Neural cell (in vitro differentiated cells): ENCODE results near the gene LHFPL6.

Experiments used
- CTCF ChIP-seq: fragments of 450-650 bp; IDR thresholded peaks from 2 replicates; pipeline ENCODE4 v1.5.1; 2014; ENCODE audit warnings: antibody characterized with exemption, mild to moderate bottlenecking, moderate library complexity; ENCODE audit not compliant: poor library complexity, severe bottlenecking
- EP300 ChIP-seq: fragments of 450-650 bp; conservative IDR thresholded peaks from 2 replicates; pipeline ENCODE4 v1.6.1; 2014; ENCODE audit warnings: antibody characterized with exemption, mild to moderate bottlenecking, moderate library complexity; ENCODE audit not compliant: poor library complexity, severe bottlenecking
- EZH2 ChIP-seq: fragments of 200-600, 300-800 bp; shearing (Covaris generic), sonication (generic); IDR thresholded peaks from 2 replicates; pipeline ENCODE4 v1.6.1; 2014; ENCODE audit warnings: antibody characterized with exemption, low read length, borderline replicate concordance, mild to moderate bottlenecking; ENCODE audit not compliant: insufficient read depth, poor library complexity, severe bottlenecking
- MXI1 ChIP-seq: fragments of 450-650 bp; conservative IDR thresholded peaks from 2 replicates; pipeline ENCODE4 v1.6.1; 2014; ENCODE audit warnings: antibody characterized with exemption, mild to moderate bottlenecking; ENCODE audit not compliant: poor library complexity, severe bottlenecking
- POLR2AphosphoS5 ChIP-seq: IDR thresholded peaks from 2 replicates; pipeline ENCODE4 v1.6.1; 2012
- RAD21 ChIP-seq: fragments of 450-650 bp; conservative IDR thresholded peaks from 2 replicates; pipeline ENCODE4 v1.6.1; 2014; ENCODE audit warnings: antibody characterized with exemption, mild to moderate bottlenecking, moderate library complexity
- SMC3 ChIP-seq: fragments of 450-650 bp; conservative IDR thresholded peaks from 2 replicates; pipeline ENCODE4 v1.6.1; 2014; ENCODE audit warnings: antibody characterized with exemption, mild to moderate bottlenecking, moderate library complexity; ENCODE audit not compliant: poor library complexity
- TAF1 ChIP-seq: IDR thresholded peaks from 2 replicates; pipeline ENCODE4 v1.6.1; 2012; ENCODE audit warnings: low read depth
- TF ChIP-seq, protein P1 (sequence below): IDR thresholded peaks from 2 replicates; pipeline ENCODE4 v1.6.1; 2012; ENCODE audit warnings: borderline replicate concordance

DNA sequence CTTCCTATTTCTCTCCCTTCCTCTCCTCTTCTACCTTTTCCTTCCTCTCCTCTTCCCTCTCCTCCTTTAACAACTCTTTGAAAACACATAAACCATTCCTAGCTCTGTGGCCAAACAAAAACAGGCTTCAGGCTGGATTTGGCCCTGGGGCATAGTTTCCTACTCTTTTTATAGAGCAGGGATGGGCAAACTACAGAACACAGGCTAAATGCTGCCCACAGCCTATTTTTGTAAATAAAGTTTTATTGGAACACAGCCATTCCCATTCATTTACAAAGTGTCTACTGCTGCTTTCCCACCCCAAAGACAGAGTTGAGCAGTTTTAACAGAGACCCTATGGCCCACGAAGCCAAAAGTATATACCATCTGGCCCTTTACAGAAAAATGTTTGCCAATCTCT, 35.4 kb downstream of the LHFPL6 start:
- TF ChIP-seq CTCF (no peak), EP300 (no peak), MXI1 (no peak), EZH2 (no peak), TAF1 (no peak), POLR2AphosphoS5 (no peak), SMC3 (no peak), RAD21 (no peak)
- TF ChIP-seq, protein P1, sequence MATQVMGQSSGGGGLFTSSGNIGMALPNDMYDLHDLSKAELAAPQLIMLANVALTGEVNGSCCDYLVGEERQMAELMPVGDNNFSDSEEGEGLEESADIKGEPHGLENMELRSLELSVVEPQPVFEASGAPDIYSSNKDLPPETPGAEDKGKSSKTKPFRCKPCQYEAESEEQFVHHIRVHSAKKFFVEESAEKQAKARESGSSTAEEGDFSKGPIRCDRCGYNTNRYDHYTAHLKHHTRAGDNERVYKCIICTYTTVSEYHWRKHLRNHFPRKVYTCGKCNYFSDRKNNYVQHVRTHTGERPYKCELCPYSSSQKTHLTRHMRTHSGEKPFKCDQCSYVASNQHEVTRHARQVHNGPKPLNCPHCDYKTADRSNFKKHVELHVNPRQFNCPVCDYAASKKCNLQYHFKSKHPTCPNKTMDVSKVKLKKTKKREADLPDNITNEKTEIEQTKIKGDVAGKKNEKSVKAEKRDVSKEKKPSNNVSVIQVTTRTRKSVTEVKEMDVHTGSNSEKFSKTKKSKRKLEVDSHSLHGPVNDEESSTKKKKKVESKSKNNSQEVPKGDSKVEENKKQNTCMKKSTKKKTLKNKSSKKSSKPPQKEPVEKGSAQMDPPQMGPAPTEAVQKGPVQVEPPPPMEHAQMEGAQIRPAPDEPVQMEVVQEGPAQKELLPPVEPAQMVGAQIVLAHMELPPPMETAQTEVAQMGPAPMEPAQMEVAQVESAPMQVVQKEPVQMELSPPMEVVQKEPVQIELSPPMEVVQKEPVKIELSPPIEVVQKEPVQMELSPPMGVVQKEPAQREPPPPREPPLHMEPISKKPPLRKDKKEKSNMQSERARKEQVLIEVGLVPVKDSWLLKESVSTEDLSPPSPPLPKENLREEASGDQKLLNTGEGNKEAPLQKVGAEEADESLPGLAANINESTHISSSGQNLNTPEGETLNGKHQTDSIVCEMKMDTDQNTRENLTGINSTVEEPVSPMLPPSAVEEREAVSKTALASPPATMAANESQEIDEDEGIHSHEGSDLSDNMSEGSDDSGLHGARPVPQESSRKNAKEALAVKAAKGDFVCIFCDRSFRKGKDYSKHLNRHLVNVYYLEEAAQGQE: no peak
